Lower leg skin (tissue), 3 donors: ENCODE data around the gene SKOR1.

ENCODE experiments used
- POLR2A ChIP-seq, 2 donors: fragments of 450-650 bp; IDR thresholded peaks; one replicate each; pipeline ENCODE4 v1.6.1; 2016 to 2017; ENCODE audit warnings: antibody characterized with exemption in 2 of 2, mild to moderate bottlenecking in 1 of 2, moderate library complexity in 1 of 2
- TF ChIP-seq, protein P1 (sequence below), 3 donors: fragments of 450-650 bp; IDR thresholded peaks; one replicate each; pipeline ENCODE4 v1.5.1; 2016; ENCODE audit warnings: antibody characterized with exemption in 3 of 3, mild to moderate bottlenecking in 3 of 3, moderate library complexity in 2 of 3

DNA sequence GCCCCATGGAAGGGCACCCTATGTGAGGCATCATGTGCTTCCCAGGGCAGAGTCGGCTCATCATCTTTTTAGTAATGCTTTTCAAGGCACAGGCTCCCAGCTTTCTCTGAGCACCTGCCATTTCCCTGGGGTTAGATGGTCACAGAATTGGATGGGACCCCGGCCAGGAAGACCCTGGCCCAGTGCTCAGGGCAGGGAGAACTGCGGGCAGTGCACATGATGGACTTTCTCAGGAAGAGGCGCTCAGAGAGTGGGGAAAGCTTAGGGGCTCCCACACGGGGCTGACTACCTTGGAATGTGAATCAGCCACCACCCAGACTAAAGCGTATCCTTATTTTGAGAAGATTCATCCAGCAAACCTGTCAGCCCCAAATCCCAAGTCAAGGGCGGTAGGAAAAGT is 16.5 kb upstream of the SKOR1 start:
- TF ChIP-seq, protein P1, sequence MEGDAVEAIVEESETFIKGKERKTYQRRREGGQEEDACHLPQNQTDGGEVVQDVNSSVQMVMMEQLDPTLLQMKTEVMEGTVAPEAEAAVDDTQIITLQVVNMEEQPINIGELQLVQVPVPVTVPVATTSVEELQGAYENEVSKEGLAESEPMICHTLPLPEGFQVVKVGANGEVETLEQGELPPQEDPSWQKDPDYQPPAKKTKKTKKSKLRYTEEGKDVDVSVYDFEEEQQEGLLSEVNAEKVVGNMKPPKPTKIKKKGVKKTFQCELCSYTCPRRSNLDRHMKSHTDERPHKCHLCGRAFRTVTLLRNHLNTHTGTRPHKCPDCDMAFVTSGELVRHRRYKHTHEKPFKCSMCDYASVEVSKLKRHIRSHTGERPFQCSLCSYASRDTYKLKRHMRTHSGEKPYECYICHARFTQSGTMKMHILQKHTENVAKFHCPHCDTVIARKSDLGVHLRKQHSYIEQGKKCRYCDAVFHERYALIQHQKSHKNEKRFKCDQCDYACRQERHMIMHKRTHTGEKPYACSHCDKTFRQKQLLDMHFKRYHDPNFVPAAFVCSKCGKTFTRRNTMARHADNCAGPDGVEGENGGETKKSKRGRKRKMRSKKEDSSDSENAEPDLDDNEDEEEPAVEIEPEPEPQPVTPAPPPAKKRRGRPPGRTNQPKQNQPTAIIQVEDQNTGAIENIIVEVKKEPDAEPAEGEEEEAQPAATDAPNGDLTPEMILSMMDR (IDR thresholded peaks at IDR 0.05), result no peak
- no peak for TF ChIP-seq POLR2A (IDR thresholded peaks at IDR 0.05)
